Activated naive CD8-positive, alpha-beta T cell treated with anti-CD3 and anti-CD28 coated beads for 36 hours (primary cell): ENCODE results near the gene ACAD11. TPM values are rescaled to one million over a fixed set of nuclear protein-coding genes. Genes with fewer than 3 reads are reported as not detected.

Experiments
- DNase-seq: peaks from one replicate; pipeline ENCODE4 v3.0.0; 2021
- H3K27ac Mint-ChIP-seq: one replicate; pipeline ENCODE4 v1.8.0; 2022; ENCODE audit warnings: mild to moderate bottlenecking, moderate library complexity, mixed read lengths
- H3K27me3 Mint-ChIP-seq: one replicate; pipeline ENCODE4 v1.8.0; 2022; ENCODE audit warnings: mild to moderate bottlenecking, mixed read lengths
- H3K36me3 Mint-ChIP-seq: one replicate; pipeline ENCODE4 v1.8.0; 2021; ENCODE audit warnings: mild to moderate bottlenecking, mixed read lengths
- H3K4me1 Mint-ChIP-seq: one replicate; pipeline ENCODE4 v1.8.0; 2021; ENCODE audit warnings: mixed read lengths
- H3K4me3 Mint-ChIP-seq: one replicate; pipeline ENCODE4 v1.8.0; 2022; ENCODE audit warnings: mild to moderate bottlenecking, moderate library complexity, mixed read lengths
- H3K9me3 Mint-ChIP-seq: one replicate; pipeline ENCODE4 v1.8.0; 2022; ENCODE audit warnings: mixed read lengths
- total RNA-seq, 2 experiments: library from RNA; stranded (reverse); gene quantifications; one replicate each; pipeline ENCODE4 v1.2.3, GENCODE V29; 2021

Gene ACAD11
- total RNA-seq, 2 experiments from 2014 or later = 11.3 to 12.4 TPM

DNA sequence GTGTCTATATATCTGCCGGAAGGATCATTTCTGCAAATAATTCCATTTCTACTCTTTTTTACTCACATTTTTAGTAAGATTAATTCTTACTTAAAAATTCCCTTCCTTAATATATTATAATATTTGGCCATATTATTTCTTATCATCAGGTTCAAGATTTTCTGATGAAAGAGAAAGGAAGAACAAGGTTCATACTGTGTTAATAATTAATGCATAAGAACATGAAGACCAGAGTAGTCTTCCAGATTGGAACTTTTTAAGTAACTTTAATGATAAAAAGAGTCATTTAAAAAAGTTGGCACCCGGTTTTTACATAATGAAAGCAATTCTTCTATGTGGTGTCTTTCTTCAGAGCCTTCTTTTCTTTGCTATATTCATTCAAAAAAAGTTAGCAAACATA, 61.9 kb downstream of the ACAD11 start:
- H3K36me3 Mint-ChIP-seq = peaks cover 29% of the 10 kb centered on the region
- no peaks in the 10 kb centered on the region for H3K27me3 Mint-ChIP-seq
- no peak for DNase-seq
- H3K27ac Mint-ChIP-seq = no peak overlapping the region
- no peaks in the 10 kb centered on the region for H3K9me3 Mint-ChIP-seq
- no peak overlapping the region for H3K4me3 Mint-ChIP-seq
- peaks cover 4% of the 10 kb centered on the region for H3K4me1 Mint-ChIP-seq

DNA sequence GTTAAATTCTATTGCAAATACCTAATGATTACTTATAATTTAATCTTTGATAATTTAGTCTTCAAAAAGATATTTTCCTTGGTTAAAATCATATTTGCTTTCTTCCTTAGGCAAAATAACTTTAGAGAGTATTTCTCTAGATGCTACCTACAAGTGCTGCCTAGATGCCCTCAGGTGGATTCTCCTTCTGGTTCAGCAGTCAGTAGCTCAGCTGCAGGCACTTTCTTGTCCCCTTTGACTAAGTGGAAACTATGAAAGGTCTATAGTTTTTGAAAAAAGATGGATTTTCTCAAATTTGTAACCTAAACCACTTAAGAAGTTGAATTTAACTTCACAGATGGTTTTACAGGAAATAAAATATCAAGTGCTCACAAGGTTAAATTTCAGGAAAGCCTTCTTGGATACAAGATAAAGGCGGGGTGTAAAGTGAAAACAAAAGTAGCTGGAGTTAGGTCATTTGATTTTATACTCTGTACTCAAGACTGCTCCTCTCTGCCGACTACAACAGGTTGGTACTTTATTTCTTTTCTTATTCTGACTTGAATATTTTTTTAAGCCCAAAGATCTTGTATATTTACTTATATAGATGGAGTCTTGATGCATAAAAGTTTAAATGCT, 62.7 kb downstream of the ACAD11 start, which contains the start of gene ACKR4:
TSS of gene ACKR4 (plus strand) at position 455 of the 618 bp plus-strand sequence. CDS start 3,128 bp downstream, outside the sequence.
- peaks cover 26% of the 10 kb centered on the region for H3K36me3 Mint-ChIP-seq

DNA sequence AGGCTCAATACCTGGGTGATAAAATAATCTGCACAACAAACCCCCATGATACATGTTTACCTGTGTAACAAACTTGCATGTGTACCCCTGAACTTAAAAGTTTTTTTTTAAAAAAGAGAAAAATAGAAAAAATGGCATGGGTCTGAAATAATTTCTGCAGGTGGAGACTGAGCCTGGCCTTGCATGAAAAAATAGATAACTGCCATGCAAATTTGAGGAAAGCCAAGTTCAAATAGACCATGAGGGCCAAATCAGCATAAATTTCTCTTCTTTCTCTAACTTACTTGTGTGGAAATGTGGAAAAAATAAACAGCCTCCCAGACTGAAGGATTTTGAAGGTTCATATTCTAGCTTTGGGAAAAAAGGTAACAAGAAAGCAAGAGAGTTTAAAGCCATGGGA, 63.3 kb downstream of the ACAD11 start:
- Mint-ChIP-seq H3K9me3 (no peaks in the 10 kb centered on the region), H3K36me3 (peaks cover 30% of the 10 kb centered on the region), H3K4me1 (peaks cover 4% of the 10 kb centered on the region), H3K27me3 (no peaks in the 10 kb centered on the region), H3K4me3 (no peak overlapping the region), H3K27ac (no peak overlapping the region)
- DNase-seq = no peak

More for the DNA sequence above, 62.7 kb downstream of the ACAD11 start, which contains the start of gene ACKR4:
- Mint-ChIP-seq H3K4me1 (peaks cover 4% of the 10 kb centered on the region), H3K27me3 (no peaks in the 10 kb centered on the region), H3K9me3 (no peaks in the 10 kb centered on the region), H3K4me3 (no peak within 1 kb of the TSS), H3K27ac (peak within 1 kb of the TSS; percentile 14)
- DNase-seq = no peak

DNA sequence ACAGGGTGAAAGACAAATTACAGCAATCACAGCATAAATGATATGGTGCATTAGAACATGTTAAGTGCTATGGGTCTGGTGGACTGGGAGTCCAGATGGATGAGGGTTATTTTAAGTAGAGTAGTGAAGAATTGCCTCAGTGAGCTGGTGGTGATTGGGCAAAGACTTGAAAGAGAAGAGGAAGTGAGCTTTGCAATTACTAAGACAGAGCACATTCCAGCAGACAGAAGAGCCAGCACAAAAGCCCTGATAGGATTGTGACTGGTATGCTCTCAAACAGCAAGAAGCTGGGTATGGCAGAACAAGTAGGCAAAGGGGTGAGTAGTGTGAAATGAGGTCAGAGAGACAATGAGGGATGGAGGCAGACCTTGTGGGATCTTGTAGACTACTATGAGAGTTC, 64.6 kb downstream of the ACAD11 start:
- Mint-ChIP-seq H3K9me3 (peaks cover 4% of the 10 kb centered on the region), H3K27ac (no peak overlapping the region), H3K27me3 (no peaks in the 10 kb centered on the region), H3K4me3 (no peak overlapping the region), H3K4me1 (peaks cover 4% of the 10 kb centered on the region), H3K36me3 (peaks cover 42% of the 10 kb centered on the region)
- DNase-seq = no peak

DNA sequence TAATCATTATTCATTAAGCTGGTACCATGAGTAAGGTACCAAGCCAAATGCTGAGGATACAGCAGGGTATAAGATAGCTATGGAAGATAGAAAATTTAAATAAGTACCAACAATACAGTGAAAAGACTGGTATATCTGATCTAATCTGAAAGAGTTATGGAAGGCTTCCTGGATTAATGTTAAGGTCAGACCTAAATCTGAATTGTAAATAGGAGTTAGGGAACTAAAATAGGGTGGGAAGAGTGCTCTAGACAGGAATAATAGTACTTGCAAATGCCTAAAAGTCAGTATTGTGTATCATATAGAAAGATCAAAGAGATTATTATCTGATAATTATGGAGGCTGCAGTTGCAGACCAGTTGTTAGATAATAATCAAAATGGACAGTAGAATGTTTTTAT, 65.1 kb downstream of the ACAD11 start:
- peaks cover 4% of the 10 kb centered on the region for H3K4me1 Mint-ChIP-seq
- H3K36me3 Mint-ChIP-seq = peaks cover 45% of the 10 kb centered on the region
- DNase-seq = no peak
- no peak overlapping the region for H3K4me3 Mint-ChIP-seq
- no peak overlapping the region for H3K27ac Mint-ChIP-seq
- no peaks in the 10 kb centered on the region for H3K27me3 Mint-ChIP-seq
- H3K9me3 Mint-ChIP-seq = peaks cover 4% of the 10 kb centered on the region

DNA sequence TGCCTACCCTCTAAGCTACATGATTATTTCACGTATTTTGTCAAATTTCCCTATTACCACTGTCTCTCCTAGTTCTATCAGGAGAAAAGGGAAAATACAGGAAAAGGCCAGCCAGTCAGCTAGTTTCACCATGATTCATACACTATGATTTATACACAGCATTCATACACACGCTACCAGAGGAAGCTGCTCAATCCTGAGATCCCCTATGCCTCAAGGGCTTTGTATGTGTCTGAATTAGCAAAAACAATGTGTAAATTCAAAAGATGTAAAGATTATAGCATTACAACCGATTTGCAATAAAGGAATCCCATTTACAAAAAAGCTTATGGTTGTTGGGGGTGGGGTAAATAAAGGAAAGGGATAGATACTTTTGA, 65.7 kb downstream of the ACAD11 start:
- peaks cover 48% of the 10 kb centered on the region for H3K36me3 Mint-ChIP-seq
- peaks cover 4% of the 10 kb centered on the region for H3K9me3 Mint-ChIP-seq
- no peak overlapping the region for H3K27ac Mint-ChIP-seq
- no peak for DNase-seq
- H3K4me3 Mint-ChIP-seq = no peak overlapping the region
- peaks cover 4% of the 10 kb centered on the region for H3K4me1 Mint-ChIP-seq
- no peaks in the 10 kb centered on the region for H3K27me3 Mint-ChIP-seq

DNA sequence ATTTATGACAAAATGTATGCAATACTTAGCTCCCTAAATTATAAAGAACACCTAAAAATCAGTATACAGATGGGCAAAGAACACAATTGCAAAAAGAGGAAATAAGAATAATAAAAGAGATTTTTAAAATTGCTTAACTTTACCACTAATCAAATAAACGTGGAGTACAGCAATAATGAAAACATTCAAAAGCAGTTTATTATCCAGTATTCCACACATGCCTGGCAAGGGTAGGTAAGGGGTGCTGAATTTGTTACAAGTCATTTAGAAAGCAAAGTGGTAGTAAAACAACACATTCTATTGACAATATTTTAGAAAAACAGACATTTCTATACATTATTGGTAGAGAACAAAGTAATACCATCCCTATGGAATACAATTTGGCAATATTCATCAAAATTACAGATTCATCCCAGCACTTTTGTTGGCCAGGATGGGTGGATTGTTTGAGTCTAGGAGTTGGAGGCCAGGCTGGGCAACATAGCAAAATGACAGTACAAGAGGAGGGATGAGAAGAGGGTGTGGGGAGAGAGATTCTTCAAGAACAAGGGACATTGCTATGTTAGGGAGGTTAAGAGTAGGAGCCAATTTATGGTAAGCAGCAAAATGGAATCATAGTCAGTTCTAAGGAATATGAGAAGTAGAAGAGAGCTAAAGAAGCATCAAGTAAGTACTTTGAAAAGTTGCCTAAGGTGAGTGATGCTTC, 66.2 kb downstream of the ACAD11 start:
- Mint-ChIP-seq H3K4me3 (no peak overlapping the region), H3K27me3 (no peaks in the 10 kb centered on the region), H3K27ac (no peak overlapping the region), H3K4me1 (peaks cover 4% of the 10 kb centered on the region), H3K36me3 (peaks cover 46% of the 10 kb centered on the region), H3K9me3 (peaks cover 4% of the 10 kb centered on the region)
- DNase-seq = no peak

DNA sequence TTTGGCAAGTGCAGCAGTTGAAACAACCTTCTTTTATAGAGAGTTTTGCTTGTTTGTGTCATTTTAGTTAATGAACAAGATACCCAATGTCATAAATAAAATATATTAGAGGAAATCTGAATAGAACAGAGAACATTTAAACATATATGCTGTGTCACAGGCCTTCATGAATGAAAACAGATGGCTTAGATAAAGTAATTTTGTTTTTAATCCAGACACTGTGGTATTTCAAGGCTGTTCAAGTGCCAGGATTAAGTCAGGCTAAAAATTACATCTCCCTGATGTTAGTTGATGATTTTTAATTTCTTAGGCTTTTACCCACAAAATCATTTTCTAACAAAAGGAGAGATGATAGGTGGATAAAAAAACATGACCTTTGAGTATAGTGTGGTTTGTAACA, 67.4 kb downstream of the ACAD11 start:
- Mint-ChIP-seq H3K36me3 (peaks cover 51% of the 10 kb centered on the region), H3K4me3 (no peak overlapping the region), H3K4me1 (peaks cover 3% of the 10 kb centered on the region), H3K27me3 (no peaks in the 10 kb centered on the region), H3K27ac (no peak overlapping the region), H3K9me3 (peaks cover 8% of the 10 kb centered on the region)
- no peak for DNase-seq

DNA sequence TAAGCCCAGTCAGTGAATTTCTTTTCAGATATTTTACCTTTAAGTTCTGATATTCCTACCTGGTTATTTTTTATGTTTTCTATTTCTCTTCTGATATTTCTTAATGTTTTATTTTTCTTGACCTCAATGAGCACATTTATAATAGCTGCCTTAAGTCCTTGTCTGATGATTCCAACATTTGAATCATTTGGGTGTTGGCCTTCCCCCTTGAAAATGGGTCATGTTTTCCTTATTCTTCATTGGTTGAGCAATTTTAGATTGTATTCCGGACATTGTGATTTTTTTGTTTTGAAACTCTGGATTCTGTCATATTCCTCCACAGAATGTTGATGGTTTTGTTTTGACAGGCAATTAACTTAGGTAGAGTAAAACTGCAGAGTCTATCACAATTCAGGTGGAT, 72.2 kb downstream of the ACAD11 start:
- Mint-ChIP-seq H3K9me3 (peaks cover 10% of the 10 kb centered on the region), H3K36me3 (peaks cover 42% of the 10 kb centered on the region), H3K4me3 (no peak overlapping the region), H3K4me1 (no peaks in the 10 kb centered on the region), H3K27ac (no peak overlapping the region), H3K27me3 (no peaks in the 10 kb centered on the region)
- no peak for DNase-seq

DNA sequence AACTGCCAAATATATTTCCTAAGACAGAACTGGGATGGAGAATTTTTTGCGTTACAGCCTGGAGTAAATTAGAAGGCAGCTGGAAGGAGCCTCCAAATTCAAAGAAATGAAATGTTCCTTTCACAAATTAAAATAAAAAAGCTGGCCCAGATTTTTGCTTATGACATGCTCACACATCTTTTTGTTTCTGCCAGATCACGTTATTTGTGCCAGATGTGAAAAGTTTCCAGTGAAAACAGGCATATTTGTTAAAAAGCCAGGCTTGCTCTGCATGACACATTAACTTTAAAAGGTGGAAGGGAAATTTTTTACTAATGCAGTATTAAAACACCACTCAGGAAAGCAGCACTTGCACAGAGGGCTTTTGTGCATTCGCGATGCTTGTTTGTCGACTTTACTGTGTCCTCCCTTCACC, 85.8 kb downstream of the ACAD11 start:
- H3K27me3 Mint-ChIP-seq = no peaks in the 10 kb centered on the region
- H3K36me3 Mint-ChIP-seq = peaks cover 39% of the 10 kb centered on the region
- H3K4me1 Mint-ChIP-seq = peaks cover 12% of the 10 kb centered on the region
- H3K4me3 Mint-ChIP-seq = no peak overlapping the region
- DNase-seq = no peak
- no peak overlapping the region for H3K27ac Mint-ChIP-seq
- peaks cover 2% of the 10 kb centered on the region for H3K9me3 Mint-ChIP-seq

DNA sequence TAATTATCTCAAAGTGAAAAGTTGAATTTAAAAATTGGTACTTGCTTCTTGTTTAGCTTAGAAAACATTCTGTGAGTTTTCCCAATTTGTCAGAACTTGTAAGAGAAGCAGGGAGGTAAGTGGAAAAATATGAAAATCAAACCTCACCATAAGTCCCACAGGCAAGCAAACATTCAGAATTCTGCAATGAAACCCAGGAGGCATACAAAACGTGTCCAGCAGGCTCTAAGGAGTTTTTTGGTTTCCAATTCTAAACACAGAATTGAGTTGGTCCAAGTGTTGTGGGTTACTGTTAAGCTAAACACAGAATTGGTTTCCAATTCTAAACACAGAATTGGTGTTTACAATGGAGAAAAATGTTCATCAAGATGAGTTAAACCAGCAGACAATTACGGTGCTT, 89.6 kb downstream of the ACAD11 start:
- Mint-ChIP-seq H3K27ac (no peak overlapping the region), H3K4me3 (no peak overlapping the region), H3K36me3 (peaks cover 38% of the 10 kb centered on the region), H3K9me3 (peaks cover 2% of the 10 kb centered on the region), H3K27me3 (no peaks in the 10 kb centered on the region), H3K4me1 (peaks cover 16% of the 10 kb centered on the region)
- DNase-seq = no peak

DNA sequence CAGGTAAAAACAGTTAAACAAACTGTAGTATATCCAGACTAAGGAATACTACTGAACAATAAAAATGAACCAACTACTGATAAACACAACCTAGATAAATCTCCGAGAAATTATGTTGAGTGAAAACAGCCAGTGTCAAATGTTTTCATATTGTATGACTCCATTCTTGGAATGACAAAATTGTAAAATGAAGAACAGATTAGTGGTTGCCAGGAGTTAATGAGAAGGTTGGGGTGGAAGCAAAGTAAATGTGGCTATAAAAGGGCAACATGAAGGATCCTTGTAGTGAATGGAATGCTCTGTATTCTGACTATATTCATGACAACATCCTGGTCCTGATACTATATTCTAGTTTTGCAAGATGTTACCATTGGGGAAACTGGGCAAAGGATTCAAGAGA, 90.0 kb downstream of the ACAD11 start:
- peaks cover 2% of the 10 kb centered on the region for H3K9me3 Mint-ChIP-seq
- H3K4me3 Mint-ChIP-seq = no peak overlapping the region
- H3K36me3 Mint-ChIP-seq = peaks cover 40% of the 10 kb centered on the region
- H3K27ac Mint-ChIP-seq = peak overlapping the region; percentile 73
- H3K27me3 Mint-ChIP-seq = no peaks in the 10 kb centered on the region
- H3K4me1 Mint-ChIP-seq = peaks cover 16% of the 10 kb centered on the region
- DNase-seq = no peak

DNA sequence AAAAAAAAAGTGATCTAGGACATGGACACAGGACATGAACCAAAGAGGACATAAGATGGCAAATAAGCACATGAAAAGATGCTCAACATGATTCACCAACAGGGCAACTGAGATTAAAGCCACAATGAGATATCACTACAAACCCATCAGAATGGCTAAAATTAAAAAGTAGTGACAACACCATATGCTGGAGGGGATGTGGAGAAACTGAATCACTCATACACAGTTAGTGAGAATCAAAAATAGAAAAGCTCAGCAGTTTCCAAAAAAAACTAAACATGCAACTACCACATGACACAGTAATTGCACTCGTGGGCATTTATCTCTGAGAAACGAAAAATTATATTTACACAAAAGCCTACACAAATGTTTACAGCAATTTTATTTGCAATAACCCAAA, 90.5 kb downstream of the ACAD11 start:
- H3K27me3 Mint-ChIP-seq = no peaks in the 10 kb centered on the region
- peaks cover 16% of the 10 kb centered on the region for H3K4me1 Mint-ChIP-seq
- H3K36me3 Mint-ChIP-seq = peaks cover 44% of the 10 kb centered on the region
- H3K9me3 Mint-ChIP-seq = peaks cover 2% of the 10 kb centered on the region
- peak overlapping the region; percentile 47 for H3K27ac Mint-ChIP-seq
- no peak for DNase-seq
- no peak overlapping the region for H3K4me3 Mint-ChIP-seq

DNA sequence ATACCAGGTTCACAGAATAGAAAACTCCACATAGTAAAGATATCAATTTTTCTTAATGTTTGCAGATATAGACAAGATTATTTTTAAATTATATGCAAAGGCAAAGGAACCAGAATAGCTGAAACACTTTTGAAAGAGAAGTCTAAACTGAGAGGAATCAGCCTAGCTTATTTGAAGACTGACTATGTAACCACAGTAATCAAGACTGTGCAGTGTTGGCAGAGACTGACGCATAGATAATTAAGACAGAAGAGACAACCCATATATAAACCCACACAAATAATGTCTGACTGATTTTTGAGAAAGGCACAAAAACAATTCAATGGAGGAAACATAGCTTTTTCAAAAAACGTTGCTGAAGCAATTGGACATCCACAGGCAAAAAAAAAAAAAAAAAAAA, 91.2 kb downstream of the ACAD11 start:
- peak overlapping the region; percentile 32 for H3K27ac Mint-ChIP-seq
- peaks cover 41% of the 10 kb centered on the region for H3K36me3 Mint-ChIP-seq
- DNase-seq = no peak
- H3K4me1 Mint-ChIP-seq = peaks cover 16% of the 10 kb centered on the region
- peaks cover 2% of the 10 kb centered on the region for H3K9me3 Mint-ChIP-seq
- H3K27me3 Mint-ChIP-seq = no peaks in the 10 kb centered on the region
- H3K4me3 Mint-ChIP-seq = no peak overlapping the region

DNA sequence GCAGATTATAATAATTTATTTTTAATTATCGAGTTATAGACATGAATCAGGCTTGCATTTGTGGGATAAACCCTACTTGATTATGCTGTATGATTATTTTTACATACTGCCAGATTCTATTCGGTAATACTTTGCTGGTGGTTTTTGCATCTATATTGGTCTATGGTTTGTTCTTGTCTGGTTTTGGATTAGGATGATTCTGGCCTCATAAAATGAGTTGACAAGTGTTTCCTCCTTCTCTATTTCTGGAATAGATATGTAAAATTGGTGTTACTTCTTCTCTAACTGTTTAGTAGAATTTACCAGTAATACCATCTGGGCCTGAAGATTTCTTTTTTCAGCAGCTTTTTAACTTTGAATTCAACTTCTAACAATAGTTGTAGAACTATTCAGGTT, 95.5 kb downstream of the ACAD11 start:
- no peak for DNase-seq
- H3K4me1 Mint-ChIP-seq = peaks cover 7% of the 10 kb centered on the region
- H3K27ac Mint-ChIP-seq = no peak overlapping the region
- H3K9me3 Mint-ChIP-seq = no peaks in the 10 kb centered on the region
- peaks cover 34% of the 10 kb centered on the region for H3K36me3 Mint-ChIP-seq
- no peaks in the 10 kb centered on the region for H3K27me3 Mint-ChIP-seq
- H3K4me3 Mint-ChIP-seq = no peak overlapping the region
